Keratinocyte (primary cell): ENCODE results near the gene GRIK4.

ENCODE experiments used
- CTCF ChIP-seq, 3 experiments: IDR thresholded peaks in 1 of 3; conservative IDR thresholded peaks in 1 of 3; optimal IDR thresholded peaks in 1 of 3; 2 replicates in 2 of 3; 3 replicates in 1 of 3; pipeline versions ENCODE3 to v1.5.1; 2011; ENCODE audit warnings: low read length in 3 of 3, mild to moderate bottlenecking in 3 of 3, moderate library complexity in 2 of 3, control low read depth in 1 of 3, inconsistent platforms in 1 of 3; ENCODE audit not compliant: insufficient read depth in 2 of 3; ENCODE audit errors: extremely low read depth in 1 of 3
- EZH2 ChIP-seq: IDR thresholded peaks from one replicate; pipeline ENCODE4 v1.6.1; 2012; ENCODE audit warnings: inconsistent platforms, mild to moderate bottlenecking, low read length, moderate library complexity

- TF ChIP-seq CTCF (optimal IDR thresholded peaks at IDR 0.05 in 1 of 3, IDR thresholded peaks at IDR 0.05 in 1 of 3, conservative IDR thresholded peaks at IDR 0.05 in 1 of 3; ENCODE audit: extremely low read depth in 1 of 3, insufficient read depth in 2 of 3, low read length in 3 of 3) (no peak), EZH2 (peak; percentile 45)
Measured at GRCh38 chr11:120747850-120748814, 236.6 kb downstream of the GRIK4 start.
